Measurements from ENCODE around the gene COPS9. TPM values are rescaled to one million over a fixed set of nuclear protein-coding genes. Genes with fewer than 3 reads are reported as not detected.

Gene COPS9
- total RNA-seq = 10 to 100 TPM; 62.6 to 92.1 TPM

- Mint-ChIP-seq H3K9me3 (ENCODE audit: low read depth) (no peaks in the 10 kb centered on the region), H3K4me3 (peak within 1 kb of the TSS; percentile 88), H3K27ac (peak within 1 kb of the TSS; percentile 91), H3K36me3 (ENCODE audit: low read depth) (peaks cover 20% of the 10 kb centered on the region), H3K4me1 (peaks cover 25% of the 10 kb centered on the region), H3K27me3 (no peaks in the 10 kb centered on the region)
- ChIA-PET POLR2A (no interaction called here), CTCF (no interaction called here)
- DNase-seq (peak; percentile 93), ATAC-seq (peak; percentile 96)
- intact Hi-C loops (cut with DNase I, micrococcal nuclease) = loop anchor here (1.0 to 10.0 kb wide), 6 partner anchors 111 to 809 kb away; partner anchors contain the start of genes GPC1 (in 2 of the 2), DUSP28 (in 1 of the 2), HDAC4 (in 1 of the 2) and NDUFA10 (in 1 of the 2)
Measured at GRCh38 chr2:240136013-240136670, at the start of gene COPS9. Gene COPS9, minus strand, starts transcription at chr2:240136305. Its CDS starts 21 bp downstream, at chr2:240136284.

- Mint-ChIP-seq H3K4me3 (no peak overlapping the region), H3K36me3 (ENCODE audit: low read depth) (peaks cover 2% of the 10 kb centered on the region)
- DNase-seq = no peak
Measured at GRCh38 chr2:240184656-240185055, 48.6 kb upstream of the COPS9 start.

GRCh38 chr2:240183875-240184590 lies 47.9 kb upstream of the COPS9 start:
- peaks cover 2% of the 10 kb centered on the region for H3K36me3 Mint-ChIP-seq (ENCODE audit: low read depth)
- intact Hi-C loops (cut with DNase I, micrococcal nuclease) = no loop called here
- CTCF ChIA-PET = interaction anchor here (0.7 kb wide), 1 partner anchor 330 kb away, joined by 3 read pairs; no protein-coding TSS in a partner anchor
- DNase-seq = no peak
- H3K27ac Mint-ChIP-seq = no peak overlapping the region
- peaks cover 8% of the 10 kb centered on the region for H3K27me3 Mint-ChIP-seq
- H3K4me1 Mint-ChIP-seq = no peaks in the 10 kb centered on the region
- no peak overlapping the region for H3K4me3 Mint-ChIP-seq
- POLR2A ChIA-PET = no interaction called here
- no peak for ATAC-seq
- H3K9me3 Mint-ChIP-seq (ENCODE audit: low read depth) = peaks cover 18% of the 10 kb centered on the region

More at GRCh38 chr2:240184656-240185055, 48.6 kb upstream of the COPS9 start:
- ChIA-PET CTCF (no interaction called here), POLR2A (no interaction called here)
- no peak for ATAC-seq
- H3K27me3 Mint-ChIP-seq = peaks cover 10% of the 10 kb centered on the region
- no peaks in the 10 kb centered on the region for H3K4me1 Mint-ChIP-seq
- intact Hi-C loops (cut with DNase I, micrococcal nuclease) = no loop called here
- H3K9me3 Mint-ChIP-seq (ENCODE audit: low read depth) = peaks cover 18% of the 10 kb centered on the region
- H3K27ac Mint-ChIP-seq = no peak overlapping the region

- CTCF ChIA-PET = interaction anchor here (0.7 kb wide), 1 partner anchor 331 kb away, joined by 3 read pairs; no protein-coding TSS in a partner anchor
Measured at GRCh38 chr2:240183006-240183874, 47.1 kb upstream of the COPS9 start.

GRCh38 chr2:240182476-240182875 lies 46.4 kb upstream of the COPS9 start:
- Mint-ChIP-seq H3K36me3 (ENCODE audit: low read depth) (peaks cover 2% of the 10 kb centered on the region), H3K27ac (no peak overlapping the region), H3K9me3 (ENCODE audit: low read depth) (peaks cover 5% of the 10 kb centered on the region), H3K27me3 (peaks cover 9% of the 10 kb centered on the region), H3K4me1 (no peaks in the 10 kb centered on the region), H3K4me3 (no peak overlapping the region)
- ChIA-PET CTCF (no interaction called here), POLR2A (no interaction called here)
- no peak for DNase-seq
- ATAC-seq = no peak
- intact Hi-C loops (cut with DNase I, micrococcal nuclease) = no loop called here

More at GRCh38 chr2:240183006-240183874, 47.1 kb upstream of the COPS9 start:
- POLR2A ChIA-PET = no interaction called here
- peaks cover 2% of the 10 kb centered on the region for H3K36me3 Mint-ChIP-seq (ENCODE audit: low read depth)
- H3K9me3 Mint-ChIP-seq (ENCODE audit: low read depth) = peaks cover 13% of the 10 kb centered on the region
- H3K4me1 Mint-ChIP-seq = no peaks in the 10 kb centered on the region
- H3K4me3 Mint-ChIP-seq = no peak overlapping the region
- ATAC-seq (no peak), DNase-seq (no peak)
- intact Hi-C loops (cut with DNase I, micrococcal nuclease) = no loop called here
- H3K27me3 Mint-ChIP-seq = peaks cover 8% of the 10 kb centered on the region
- H3K27ac Mint-ChIP-seq = no peak overlapping the region

GRCh38 chr2:240182001-240182400 lies 45.9 kb upstream of the COPS9 start:
- Mint-ChIP-seq H3K4me3 (no peak overlapping the region), H3K36me3 (ENCODE audit: low read depth) (peaks cover 2% of the 10 kb centered on the region), H3K27ac (no peak overlapping the region), H3K4me1 (no peaks in the 10 kb centered on the region), H3K9me3 (ENCODE audit: low read depth) (peaks cover 3% of the 10 kb centered on the region), H3K27me3 (peaks cover 10% of the 10 kb centered on the region)
- ChIA-PET CTCF (no interaction called here), POLR2A (no interaction called here)
- intact Hi-C loops (cut with DNase I, micrococcal nuclease) = no loop called here
- ATAC-seq (no peak), DNase-seq (no peak)

GRCh38 chr2:240179941-240180666 lies 44.0 kb upstream of the COPS9 start:
- no peaks in the 10 kb centered on the region for H3K4me1 Mint-ChIP-seq
- no peak overlapping the region for H3K27ac Mint-ChIP-seq
- CTCF ChIA-PET = no interaction called here
- H3K27me3 Mint-ChIP-seq = peaks cover 11% of the 10 kb centered on the region
- no peaks in the 10 kb centered on the region for H3K36me3 Mint-ChIP-seq (ENCODE audit: low read depth)
- POLR2A ChIA-PET = no interaction called here
- intact Hi-C loops (cut with DNase I, micrococcal nuclease) = no loop called here
- no peak for DNase-seq
- no peaks in the 10 kb centered on the region for H3K9me3 Mint-ChIP-seq (ENCODE audit: low read depth)
- no peak overlapping the region for H3K4me3 Mint-ChIP-seq
- no peak for ATAC-seq

- CTCF ChIA-PET = no interaction called here
- no peak for ATAC-seq
- POLR2A ChIA-PET = no interaction called here
- H3K4me3 Mint-ChIP-seq = no peak overlapping the region
- DNase-seq = no peak
- intact Hi-C loops (cut with DNase I, micrococcal nuclease) = no loop called here
- H3K27ac Mint-ChIP-seq = no peak overlapping the region
- no peaks in the 10 kb centered on the region for H3K9me3 Mint-ChIP-seq (ENCODE audit: low read depth)
- no peaks in the 10 kb centered on the region for H3K4me1 Mint-ChIP-seq
- H3K36me3 Mint-ChIP-seq (ENCODE audit: low read depth) = no peaks in the 10 kb centered on the region
- H3K27me3 Mint-ChIP-seq = peaks cover 16% of the 10 kb centered on the region
Measured at GRCh38 chr2:240179186-240179815, 43.2 kb upstream of the COPS9 start.

GRCh38 chr2:240178564-240178963 lies 42.5 kb upstream of the COPS9 start:
- no peaks in the 10 kb centered on the region for H3K4me1 Mint-ChIP-seq
- H3K4me3 Mint-ChIP-seq = no peak overlapping the region
- intact Hi-C loops (cut with DNase I, micrococcal nuclease) = no loop called here
- H3K27me3 Mint-ChIP-seq = peaks cover 20% of the 10 kb centered on the region
- ChIA-PET CTCF (interaction anchor here (0.6 to 0.7 kb wide), 2 partner anchors 208 to 570 kb away, joined by 3 to 4 read pairs; no protein-coding TSS in a partner anchor), POLR2A (no interaction called here)
- DNase-seq = no peak
- no peaks in the 10 kb centered on the region for H3K9me3 Mint-ChIP-seq (ENCODE audit: low read depth)
- no peak for ATAC-seq
- no peak overlapping the region for H3K27ac Mint-ChIP-seq
- H3K36me3 Mint-ChIP-seq (ENCODE audit: low read depth) = no peaks in the 10 kb centered on the region

- Mint-ChIP-seq H3K27ac (no peak overlapping the region), H3K4me3 (no peak overlapping the region), H3K36me3 (ENCODE audit: low read depth) (no peaks in the 10 kb centered on the region), H3K9me3 (ENCODE audit: low read depth) (no peaks in the 10 kb centered on the region), H3K27me3 (peaks cover 18% of the 10 kb centered on the region), H3K4me1 (no peaks in the 10 kb centered on the region)
- CTCF ChIA-PET = interaction anchor here (0.5 kb wide), 1 partner anchor 1375 kb away, joined by 3 read pairs; no protein-coding TSS in a partner anchor
- intact Hi-C loops (cut with DNase I, micrococcal nuclease) = no loop called here
- DNase-seq = no peak
- POLR2A ChIA-PET = no interaction called here
- no peak for ATAC-seq
Measured at GRCh38 chr2:240174496-240174895, 38.4 kb upstream of the COPS9 start.

Measured in activated CD4-positive, alpha-beta T cell treated with anti-CD3 and anti-CD28 coated beads for 36 hours (primary cell).